Subcutaneous adipose tissue (tissue), 4 donors: ENCODE data around the gene AP1G2. TPM values are rescaled to one million over a fixed set of nuclear protein-coding genes. Genes with fewer than 3 reads are reported as not detected.

ENCODE experiments used
- total RNA-seq, 4 donors: library from RNA; depleted of rRNA; stranded (reverse); fragments of >200 nt; gene quantifications; one replicate each; pipeline ENCODE4 v1.1.0, GENCODE V29; 2016
- TF ChIP-seq, protein P1 (sequence below): fragments of 450-650 bp; IDR thresholded peaks from one replicate; pipeline ENCODE4 v1.5.1; 2016; ENCODE audit warnings: low read depth, mild to moderate bottlenecking, control low read depth, antibody characterized with exemption, moderate library complexity

AP1G2 gene
- total RNA-seq, 4 donors from 2014 or later = 25.3 to 49.6 (median 30.8) TPM

GRCh38 chr14:23550131-23550811 lies 17.3 kb downstream of the AP1G2 start:
- TF ChIP-seq, protein P1, sequence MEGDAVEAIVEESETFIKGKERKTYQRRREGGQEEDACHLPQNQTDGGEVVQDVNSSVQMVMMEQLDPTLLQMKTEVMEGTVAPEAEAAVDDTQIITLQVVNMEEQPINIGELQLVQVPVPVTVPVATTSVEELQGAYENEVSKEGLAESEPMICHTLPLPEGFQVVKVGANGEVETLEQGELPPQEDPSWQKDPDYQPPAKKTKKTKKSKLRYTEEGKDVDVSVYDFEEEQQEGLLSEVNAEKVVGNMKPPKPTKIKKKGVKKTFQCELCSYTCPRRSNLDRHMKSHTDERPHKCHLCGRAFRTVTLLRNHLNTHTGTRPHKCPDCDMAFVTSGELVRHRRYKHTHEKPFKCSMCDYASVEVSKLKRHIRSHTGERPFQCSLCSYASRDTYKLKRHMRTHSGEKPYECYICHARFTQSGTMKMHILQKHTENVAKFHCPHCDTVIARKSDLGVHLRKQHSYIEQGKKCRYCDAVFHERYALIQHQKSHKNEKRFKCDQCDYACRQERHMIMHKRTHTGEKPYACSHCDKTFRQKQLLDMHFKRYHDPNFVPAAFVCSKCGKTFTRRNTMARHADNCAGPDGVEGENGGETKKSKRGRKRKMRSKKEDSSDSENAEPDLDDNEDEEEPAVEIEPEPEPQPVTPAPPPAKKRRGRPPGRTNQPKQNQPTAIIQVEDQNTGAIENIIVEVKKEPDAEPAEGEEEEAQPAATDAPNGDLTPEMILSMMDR = no peak

GRCh38 chr14:23548351-23549318 lies 19.0 kb downstream of the AP1G2 start:
- TF ChIP-seq, protein P1 = no peak

GRCh38 chr14:23547924-23548323 lies 19.7 kb downstream of the AP1G2 start:
- TF ChIP-seq, protein P1 = no peak

GRCh38 chr14:23546450-23547035 lies 21.0 kb downstream of the AP1G2 start:
- TF ChIP-seq, protein P1 = no peak

DNA sequence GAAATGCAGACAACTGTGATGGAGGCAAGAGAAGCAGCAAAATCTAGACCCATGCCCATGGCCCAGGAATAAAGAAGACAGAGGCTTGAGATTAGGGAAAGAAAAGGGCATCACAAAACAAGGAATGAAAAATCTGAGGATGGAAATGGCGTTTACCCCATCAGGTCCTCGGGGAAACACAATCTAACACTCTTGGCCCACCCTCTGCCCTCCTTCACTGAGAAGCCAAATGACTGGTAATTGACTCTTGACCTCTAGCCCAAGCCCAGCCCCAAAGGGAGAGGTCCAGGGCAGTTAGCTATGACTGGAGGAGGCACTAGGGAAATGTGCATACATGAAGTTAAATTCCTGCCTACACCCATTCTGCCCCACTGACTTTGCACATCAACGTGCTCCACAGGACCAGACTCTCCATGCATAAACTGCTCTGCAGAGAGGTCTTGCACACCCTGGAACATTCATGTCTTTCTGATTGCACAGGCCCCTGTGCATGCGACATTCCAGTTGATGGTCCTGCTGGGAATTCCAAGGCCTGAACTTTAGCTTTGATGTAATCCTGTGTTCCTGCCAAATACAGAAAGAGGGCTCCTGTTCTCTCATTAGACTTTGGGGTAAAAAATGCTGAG lies 21.7 kb downstream of the AP1G2 start:
- TF ChIP-seq, protein P1 = no peak

DNA sequence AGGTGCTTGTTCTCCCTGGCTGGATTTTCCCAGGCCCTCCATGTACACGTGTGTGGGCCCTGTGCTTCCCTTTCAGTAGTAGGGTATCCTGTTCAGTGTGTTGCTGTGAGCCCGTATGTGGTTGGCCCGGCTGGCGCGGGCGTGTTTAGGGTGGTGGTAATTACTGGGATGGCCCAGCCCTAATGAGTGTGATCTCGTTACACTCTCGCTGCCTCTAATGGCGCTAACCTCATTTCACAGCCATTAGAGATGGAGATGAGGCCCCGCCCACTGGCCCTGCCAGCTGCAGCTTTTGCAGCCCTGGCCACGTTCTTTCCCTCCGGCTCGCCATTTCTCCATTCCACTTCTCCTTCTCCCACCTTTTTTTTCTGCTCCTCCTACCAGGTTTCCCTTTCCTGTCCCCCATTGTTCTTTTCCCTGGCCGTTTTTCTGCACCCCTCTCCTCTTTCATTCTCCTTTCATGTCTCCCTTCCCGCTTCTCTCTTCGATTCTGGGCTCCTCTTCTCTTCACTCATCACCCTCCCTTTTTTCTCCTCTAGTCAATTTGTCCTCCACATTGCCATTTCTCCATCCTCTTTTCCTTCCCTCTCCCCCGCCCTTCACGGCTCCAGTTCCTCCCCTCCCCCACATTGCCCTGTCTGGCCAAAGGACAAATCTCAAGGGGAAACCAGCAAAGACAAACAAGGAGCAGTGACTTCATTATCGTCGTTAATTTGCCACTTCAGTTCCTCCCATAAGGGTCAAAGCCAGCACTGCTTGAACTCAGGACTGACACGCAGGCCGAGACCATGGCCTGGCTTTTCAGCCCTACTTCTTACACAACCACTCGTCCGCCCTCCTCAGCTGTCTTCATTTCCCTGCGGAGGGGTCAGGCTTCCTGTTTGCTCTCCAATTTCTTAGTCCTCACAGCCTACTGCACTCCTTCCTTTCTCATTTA lies 22.8 kb downstream of the AP1G2 start:
- TF ChIP-seq, protein P1 = no peak
